Measurements from ENCODE around the gene UVRAG. TPM values are rescaled to one million over a fixed set of nuclear protein-coding genes. Genes with fewer than 3 reads are reported as not detected.
"Not testable (repeated sequence)": the region's sequence is repeated elsewhere in the genome, so short reads cannot be mapped to it uniquely, and the experiment has no call there.

UVRAG gene
- total RNA-seq, 1 donor from 2014 or later, result 15.1 TPM

GRCh38 chr11:75929706-75930105, 114.7 kb downstream of the UVRAG start:
- DNase-seq (ENCODE audit: missing footprints) (no peak), ATAC-seq (no peak)
- intact Hi-C loops (cut with DNase I), result no loop called here

GRCh38 chr11:75930534-75930933, 115.5 kb downstream of the UVRAG start:
- ATAC-seq, result no peak
- intact Hi-C loops (cut with DNase I), result no loop called here
- DNase-seq (ENCODE audit: missing footprints), result no peak

DNA sequence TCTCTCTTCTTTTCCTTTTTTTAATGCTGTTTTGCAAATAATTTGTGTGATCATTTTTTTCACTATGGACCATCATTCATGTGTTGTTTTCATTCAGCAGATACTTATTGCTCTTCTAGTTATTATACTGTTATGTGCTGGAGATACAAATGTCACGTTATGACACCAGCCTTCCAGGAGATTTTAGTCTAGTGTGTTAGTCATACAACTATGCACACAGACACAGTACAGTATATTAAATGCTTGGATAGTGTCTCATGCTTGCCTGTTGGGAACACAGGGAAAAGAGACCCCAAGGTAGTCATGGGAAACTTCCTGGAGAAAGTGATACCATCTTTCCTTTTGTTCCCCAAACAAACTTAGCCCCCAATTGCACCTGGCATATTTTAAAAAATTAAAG, 116.1 kb downstream of the UVRAG start:
- intact Hi-C loops (cut with DNase I), result no loop called here
- ATAC-seq (no peak), DNase-seq (ENCODE audit: missing footprints) (no peak)

DNA sequence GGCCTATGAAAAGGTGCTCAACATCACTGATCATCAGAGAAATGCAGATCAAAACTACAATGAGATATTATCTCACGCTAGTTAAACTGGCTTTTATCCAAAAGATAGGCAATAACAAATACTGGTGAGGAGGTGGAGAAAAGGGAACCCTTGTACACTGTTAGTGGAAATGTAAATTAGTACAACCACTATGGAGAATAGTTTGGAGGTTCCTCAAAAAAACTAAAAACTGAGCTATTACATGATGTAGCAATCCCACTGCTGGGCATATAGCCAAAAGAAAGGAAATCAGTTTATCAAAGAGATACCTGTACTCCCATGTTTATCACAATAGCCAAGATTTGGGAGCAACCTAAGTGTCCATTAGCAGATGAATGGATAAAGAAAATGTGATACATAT, 118.7 kb downstream of the UVRAG start:
- intact Hi-C loops (cut with DNase I); DNase-seq (ENCODE audit: missing footprints); ATAC-seq: not testable (repeated sequence)

GRCh38 chr11:75934851-75935250, 119.8 kb downstream of the UVRAG start:
- intact Hi-C loops (cut with DNase I), result no loop called here
- ATAC-seq, result no peak

GRCh38 chr11:75938543-75938942, 123.5 kb downstream of the UVRAG start:
- DNase-seq (ENCODE audit: missing footprints), result no peak
- intact Hi-C loops (cut with DNase I), result no loop called here
- peak; percentile 46 for ATAC-seq

More at GRCh38 chr11:75934851-75935250, 119.8 kb downstream of the UVRAG start:
- no peak for DNase-seq (ENCODE audit: missing footprints)

DNA sequence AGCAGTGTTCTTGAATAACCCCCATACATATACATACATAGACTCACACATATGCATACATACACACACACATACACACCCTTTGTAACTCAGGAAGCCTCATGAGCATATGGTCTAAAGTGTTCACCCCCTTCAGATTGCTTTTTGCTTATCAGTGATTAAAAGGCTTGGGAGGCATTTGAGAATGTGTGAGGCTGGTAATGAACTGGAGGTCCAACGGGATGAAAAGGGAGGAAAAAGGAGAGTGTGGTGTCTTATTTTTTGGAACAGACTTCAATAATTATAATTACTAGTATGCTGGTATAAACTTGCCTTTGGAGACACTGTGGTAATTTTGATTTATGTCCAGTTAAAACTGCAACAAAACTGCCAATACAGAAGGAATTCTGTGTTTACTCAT, 124.5 kb downstream of the UVRAG start:
- ATAC-seq (no peak), DNase-seq (ENCODE audit: missing footprints) (no peak)
- intact Hi-C loops (cut with DNase I), result no loop called here

DNA sequence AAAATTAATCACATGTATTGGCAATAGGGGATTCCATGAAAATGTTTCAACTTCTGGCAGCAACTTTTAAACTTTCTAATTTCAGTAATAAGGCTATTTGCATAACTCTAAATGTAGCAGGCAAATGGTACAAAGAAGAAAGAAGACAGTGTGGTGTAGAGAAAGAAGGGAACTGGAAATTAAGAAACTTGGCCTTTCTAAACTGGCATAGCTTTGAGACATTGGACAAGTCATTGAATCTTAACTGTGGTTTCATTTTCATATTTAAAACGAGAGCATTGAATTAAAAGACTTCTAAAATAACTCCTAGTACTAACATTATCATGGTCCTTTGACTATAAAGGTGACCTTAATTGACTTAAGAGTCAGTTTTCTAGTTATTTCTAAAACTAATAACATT, 125.0 kb downstream of the UVRAG start:
- intact Hi-C loops (cut with DNase I), result no loop called here
- DNase-seq (ENCODE audit: missing footprints), result no peak
- ATAC-seq, result no peak

GRCh38 chr11:75940911-75941310, 125.9 kb downstream of the UVRAG start:
- no peak for ATAC-seq
- intact Hi-C loops (cut with DNase I), result no loop called here
- DNase-seq (ENCODE audit: missing footprints), result no peak

DNA sequence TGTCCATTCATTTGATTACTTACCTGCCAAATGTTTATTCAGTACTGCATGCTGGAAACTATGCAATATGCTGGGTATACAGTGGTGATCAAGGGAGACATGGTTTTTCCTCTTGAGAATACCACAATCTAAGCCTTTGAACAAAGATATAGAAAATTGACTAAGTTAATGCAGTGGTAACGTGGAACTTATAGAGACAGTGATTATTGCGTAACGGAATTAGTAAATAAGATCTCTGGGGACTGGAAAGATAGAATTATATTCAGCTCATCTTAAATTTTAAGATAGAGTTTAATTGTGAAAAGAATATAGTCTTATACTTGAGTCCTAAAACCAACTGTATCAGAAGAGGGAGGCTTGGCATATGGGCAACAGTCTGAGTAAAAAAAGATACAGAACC, 129.5 kb downstream of the UVRAG start:
- no peak for ATAC-seq

DNA sequence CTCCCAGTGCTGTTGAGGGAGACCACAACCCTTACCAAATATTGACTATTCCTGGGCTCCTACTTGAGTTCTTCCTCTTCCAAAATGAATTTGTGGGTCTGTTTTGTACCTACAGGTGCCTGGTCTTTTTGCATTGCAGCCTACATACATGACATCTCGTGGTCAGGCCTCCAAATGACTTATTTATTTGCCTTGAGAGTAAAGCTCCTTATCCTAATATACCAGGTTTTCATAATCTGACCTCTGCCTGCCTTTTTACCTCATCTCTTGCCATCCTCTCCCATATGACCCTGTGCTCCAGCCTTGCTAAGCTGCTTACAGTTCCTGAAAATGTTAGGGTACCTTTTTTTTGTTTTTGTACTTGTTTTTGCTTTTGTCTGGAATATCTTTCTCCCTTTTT, 130.4 kb downstream of the UVRAG start:
- DNase-seq (ENCODE audit: missing footprints) (no peak), ATAC-seq (no peak)
- intact Hi-C loops (cut with DNase I), result no loop called here

More for the DNA sequence above, 129.5 kb downstream of the UVRAG start:
- no peak for DNase-seq (ENCODE audit: missing footprints)
- intact Hi-C loops (cut with DNase I), result no loop called here

- ATAC-seq, result no peak
- intact Hi-C loops (cut with DNase I), result no loop called here
- DNase-seq (ENCODE audit: missing footprints), result no peak
These were observed 130.9 kb downstream of the UVRAG start for GRCh38 chr11:75945947-75946346.

DNA sequence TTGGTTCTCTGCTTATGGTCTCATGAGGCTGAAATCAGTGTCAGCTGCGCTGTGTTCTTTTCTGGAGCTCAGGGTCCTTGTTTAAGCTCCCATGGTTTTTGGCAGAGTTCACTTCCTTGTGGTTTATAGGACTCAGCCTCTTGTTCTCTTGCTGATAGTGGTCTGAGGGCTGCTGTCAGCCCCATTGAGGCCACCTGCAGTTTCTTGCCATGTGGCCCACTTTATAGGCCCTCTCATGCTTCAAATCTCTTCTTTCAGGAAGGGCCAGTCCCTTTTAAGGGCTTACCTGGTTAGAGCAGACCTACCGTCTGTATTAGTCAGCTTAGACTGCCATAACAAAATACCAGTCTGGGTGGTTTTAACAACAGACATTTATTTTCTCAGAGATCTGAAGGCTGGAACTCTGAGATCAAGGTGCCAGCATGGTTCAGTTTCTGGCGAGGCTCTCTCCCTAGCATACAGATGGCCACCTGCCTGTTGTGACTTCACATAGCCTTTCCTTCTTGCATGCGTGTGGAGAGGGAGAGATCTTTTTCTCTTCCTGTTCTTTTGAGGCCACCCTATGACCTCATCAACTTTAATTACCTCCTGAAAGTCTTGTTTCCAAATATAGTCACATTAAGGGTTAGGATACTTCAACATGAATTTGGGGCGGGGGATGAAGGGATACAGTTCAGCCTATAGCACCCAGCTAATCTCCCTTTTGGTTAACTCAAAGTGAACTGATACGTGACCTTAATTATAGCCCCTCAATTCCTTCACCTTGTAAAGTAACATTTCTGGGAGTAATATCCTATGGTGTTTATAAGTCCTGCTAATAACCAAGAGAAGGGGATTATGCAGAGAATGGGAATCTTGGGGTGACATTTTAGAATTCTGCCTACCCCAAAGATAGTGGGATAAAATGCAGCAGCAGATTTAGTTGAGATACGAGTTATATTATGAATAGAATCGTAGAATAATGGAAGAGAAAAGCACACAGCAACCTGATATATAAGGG, 131.8 kb downstream of the UVRAG start:
- DNase-seq (ENCODE audit: missing footprints), result no peak
- intact Hi-C loops (cut with DNase I), result no loop called here
- peak; percentile 81 for ATAC-seq

GRCh38 chr11:75949023-75949672, 134.1 kb downstream of the UVRAG start:
- DNase-seq (ENCODE audit: missing footprints) (no peak), ATAC-seq (no peak)
- intact Hi-C loops (cut with DNase I), result no loop called here

DNA sequence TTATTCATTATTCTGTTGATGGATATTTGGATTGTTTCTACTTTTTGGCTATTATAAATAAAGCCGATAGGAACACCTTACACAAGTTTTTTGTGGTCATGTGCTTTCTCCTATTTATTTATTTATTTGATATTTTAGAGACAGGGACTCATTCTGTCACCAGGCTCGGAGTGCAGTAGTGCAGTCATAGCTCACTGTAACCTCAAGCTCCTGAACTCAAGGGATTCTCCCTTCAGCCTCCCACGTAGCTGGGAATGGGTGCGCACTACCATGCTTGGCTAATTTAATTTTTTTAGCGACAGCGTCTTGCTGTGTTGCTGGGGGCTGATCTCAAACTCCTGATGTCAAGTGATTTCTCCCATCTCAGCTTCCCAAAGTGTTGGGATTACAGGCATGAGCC, 135.1 kb downstream of the UVRAG start:
- intact Hi-C loops (cut with DNase I), result no loop called here
- DNase-seq (ENCODE audit: missing footprints), result no peak
- no peak for ATAC-seq

- ATAC-seq (no peak), DNase-seq (ENCODE audit: missing footprints) (no peak)
- intact Hi-C loops (cut with DNase I), result no loop called here
These were observed 139.0 kb downstream of the UVRAG start for GRCh38 chr11:75954039-75954438.

GRCh38 chr11:75955443-75955842, 140.4 kb downstream of the UVRAG start:
- DNase-seq (ENCODE audit: missing footprints), result no peak
- no peak for ATAC-seq
- intact Hi-C loops (cut with DNase I), result no loop called here

- intact Hi-C loops (cut with DNase I), result no loop called here
- ATAC-seq (no peak), DNase-seq (ENCODE audit: missing footprints) (no peak)
These were observed 144.5 kb downstream of the UVRAG start for GRCh38 chr11:75959540-75959939.

DNA sequence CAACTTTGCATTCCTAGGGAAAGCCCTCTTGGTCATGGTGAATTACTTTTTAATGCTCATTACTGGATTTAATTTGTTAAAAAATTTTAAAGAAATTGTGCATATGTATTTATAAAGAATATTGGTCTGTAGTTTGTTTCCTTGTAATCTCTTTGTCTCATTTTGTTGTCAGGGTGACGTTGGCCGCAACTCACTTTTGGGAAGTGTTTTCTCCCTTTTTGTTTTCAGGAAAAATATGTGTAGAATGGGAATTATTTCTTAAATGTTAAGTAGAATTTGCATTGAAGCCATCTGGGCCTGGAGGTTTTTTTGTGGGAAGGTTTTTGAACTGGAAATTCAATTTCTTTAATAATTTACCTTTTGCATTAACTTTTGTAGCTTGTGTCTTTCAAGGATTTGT, 149.1 kb downstream of the UVRAG start:
- no peak for ATAC-seq
- intact Hi-C loops (cut with DNase I), result no loop called here
- no peak for DNase-seq (ENCODE audit: missing footprints)

Data from Right ventricle myocardium inferior (tissue), 1 donor.